ENCODE measurements around the gene PMM2.

The PMM2 gene

DNA sequence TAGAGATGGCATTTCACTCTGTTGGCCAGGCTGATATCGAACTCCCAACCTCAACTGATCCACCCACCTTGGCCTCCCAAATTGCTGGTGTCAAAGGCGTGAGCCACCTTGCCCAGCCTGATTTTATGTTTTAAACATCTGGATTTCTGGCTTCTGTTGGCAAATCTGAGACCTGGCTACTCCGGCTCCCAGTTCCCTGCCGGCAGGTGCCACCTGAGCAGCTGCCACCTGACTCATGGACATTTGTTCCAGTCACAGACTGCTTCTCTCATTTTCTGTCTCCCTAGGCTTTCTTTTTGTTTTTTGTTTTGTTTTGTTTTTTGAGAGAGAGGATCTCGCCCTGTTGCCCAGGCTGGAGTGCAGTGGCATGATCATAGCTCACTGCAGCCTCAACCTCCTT lies 9.6 kb downstream of the PMM2 start:
- no peak for DNase-seq (ENCODE audit: extremely low read depth, low read depth)
- TF ChIP-seq, protein P1, sequence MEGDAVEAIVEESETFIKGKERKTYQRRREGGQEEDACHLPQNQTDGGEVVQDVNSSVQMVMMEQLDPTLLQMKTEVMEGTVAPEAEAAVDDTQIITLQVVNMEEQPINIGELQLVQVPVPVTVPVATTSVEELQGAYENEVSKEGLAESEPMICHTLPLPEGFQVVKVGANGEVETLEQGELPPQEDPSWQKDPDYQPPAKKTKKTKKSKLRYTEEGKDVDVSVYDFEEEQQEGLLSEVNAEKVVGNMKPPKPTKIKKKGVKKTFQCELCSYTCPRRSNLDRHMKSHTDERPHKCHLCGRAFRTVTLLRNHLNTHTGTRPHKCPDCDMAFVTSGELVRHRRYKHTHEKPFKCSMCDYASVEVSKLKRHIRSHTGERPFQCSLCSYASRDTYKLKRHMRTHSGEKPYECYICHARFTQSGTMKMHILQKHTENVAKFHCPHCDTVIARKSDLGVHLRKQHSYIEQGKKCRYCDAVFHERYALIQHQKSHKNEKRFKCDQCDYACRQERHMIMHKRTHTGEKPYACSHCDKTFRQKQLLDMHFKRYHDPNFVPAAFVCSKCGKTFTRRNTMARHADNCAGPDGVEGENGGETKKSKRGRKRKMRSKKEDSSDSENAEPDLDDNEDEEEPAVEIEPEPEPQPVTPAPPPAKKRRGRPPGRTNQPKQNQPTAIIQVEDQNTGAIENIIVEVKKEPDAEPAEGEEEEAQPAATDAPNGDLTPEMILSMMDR (IDR thresholded peaks at IDR 0.05; ENCODE audit: low read depth, low read length), result no peak

DNA sequence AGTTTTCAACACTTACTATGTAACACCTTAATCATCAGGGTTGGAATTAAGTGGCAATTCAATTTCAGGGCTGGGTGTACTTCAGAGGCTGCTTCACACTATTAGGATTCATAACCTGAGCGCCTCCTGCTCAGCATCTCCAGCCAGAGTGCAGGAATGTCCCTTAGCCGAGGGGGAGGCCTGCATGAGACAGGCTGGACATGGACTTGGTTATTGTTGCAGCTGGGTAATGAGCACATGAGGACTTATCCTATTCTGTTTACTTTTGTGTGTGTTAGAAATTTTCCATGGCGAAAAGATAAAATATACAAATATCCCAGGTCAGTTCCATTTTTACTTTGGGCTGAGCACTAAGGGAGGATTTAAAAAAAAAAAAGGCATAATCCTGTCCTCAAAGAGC lies 10.4 kb downstream of the PMM2 start:
- TF ChIP-seq, protein P1 (IDR thresholded peaks at IDR 0.05; ENCODE audit: low read depth, low read length), result no peak
- DNase-seq (ENCODE audit: extremely low read depth, low read depth), result no peak

DNA sequence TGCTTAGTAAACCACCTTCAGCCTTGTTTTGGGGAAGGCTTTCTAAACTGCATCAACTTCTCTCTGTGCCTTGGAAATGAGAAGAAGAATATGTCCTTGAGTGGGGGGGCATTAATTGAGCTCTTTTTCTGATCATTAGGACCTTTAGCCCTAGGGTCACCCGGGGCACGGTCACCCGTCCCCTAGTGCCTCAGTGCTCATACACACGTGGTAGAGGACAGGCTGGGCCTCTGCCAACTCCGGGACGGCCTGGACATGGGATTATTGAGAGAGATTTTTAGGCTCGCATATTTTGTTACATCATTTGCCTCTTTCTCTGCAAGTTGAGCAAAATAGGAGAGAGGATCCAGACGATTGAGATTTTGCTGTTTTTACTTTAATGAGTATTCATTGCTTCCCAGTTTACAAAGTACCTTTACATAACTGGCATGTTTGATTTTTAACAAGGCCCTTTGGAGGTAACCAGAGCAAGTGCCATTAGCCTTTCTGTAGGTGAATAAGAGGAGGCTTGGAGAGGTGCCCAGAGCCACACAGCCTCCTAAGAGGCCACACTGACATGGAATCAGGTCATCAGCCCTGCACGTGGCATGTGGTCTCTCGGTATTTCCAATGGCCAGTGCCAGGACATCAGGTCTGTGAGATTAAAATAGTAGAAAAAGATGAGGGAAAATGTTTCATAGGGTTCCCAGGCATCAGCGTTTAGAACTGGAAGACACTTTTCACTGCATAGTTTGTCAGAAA lies 11.1 kb downstream of the PMM2 start:
- TF ChIP-seq, protein P1 (IDR thresholded peaks at IDR 0.05; ENCODE audit: low read depth, low read length), result no peak

DNA sequence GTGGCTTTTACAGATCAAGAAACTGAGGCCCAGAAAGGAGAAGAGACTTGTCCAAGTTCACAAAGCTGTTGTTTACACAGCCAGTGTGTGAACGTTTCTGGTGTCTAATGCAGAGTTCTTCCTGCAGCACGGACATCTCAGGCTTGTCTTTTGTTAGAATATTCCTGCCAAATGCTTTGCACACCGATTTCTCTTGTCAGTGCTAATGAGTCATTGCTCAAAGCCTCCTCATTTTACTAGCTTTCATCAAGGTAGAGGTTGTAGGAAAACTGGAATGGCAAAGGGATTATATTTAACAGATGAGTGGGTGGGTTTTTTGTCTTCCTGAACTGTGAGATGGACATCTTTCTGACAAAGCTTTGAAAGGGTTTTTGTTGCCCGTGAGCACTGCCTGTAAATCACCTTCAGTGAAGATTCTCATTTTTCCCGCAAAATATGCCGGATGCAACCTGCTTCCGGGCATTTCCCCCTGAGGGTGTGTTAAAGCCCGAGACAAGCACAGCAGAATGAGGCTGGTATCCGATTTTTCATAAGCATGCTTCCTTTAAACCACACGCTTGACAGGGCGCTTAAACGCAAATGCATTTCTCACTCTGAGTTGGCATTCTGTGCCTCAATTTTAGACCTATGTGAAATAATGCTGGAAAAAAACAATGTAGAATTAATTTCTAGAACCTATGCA lies 14.7 kb downstream of the PMM2 start:
- TF ChIP-seq, protein P1 (IDR thresholded peaks at IDR 0.05; ENCODE audit: low read depth, low read length), result no peak

More for the DNA sequence above, 11.1 kb downstream of the PMM2 start:
- no peak for DNase-seq (ENCODE audit: extremely low read depth, low read depth)

DNA sequence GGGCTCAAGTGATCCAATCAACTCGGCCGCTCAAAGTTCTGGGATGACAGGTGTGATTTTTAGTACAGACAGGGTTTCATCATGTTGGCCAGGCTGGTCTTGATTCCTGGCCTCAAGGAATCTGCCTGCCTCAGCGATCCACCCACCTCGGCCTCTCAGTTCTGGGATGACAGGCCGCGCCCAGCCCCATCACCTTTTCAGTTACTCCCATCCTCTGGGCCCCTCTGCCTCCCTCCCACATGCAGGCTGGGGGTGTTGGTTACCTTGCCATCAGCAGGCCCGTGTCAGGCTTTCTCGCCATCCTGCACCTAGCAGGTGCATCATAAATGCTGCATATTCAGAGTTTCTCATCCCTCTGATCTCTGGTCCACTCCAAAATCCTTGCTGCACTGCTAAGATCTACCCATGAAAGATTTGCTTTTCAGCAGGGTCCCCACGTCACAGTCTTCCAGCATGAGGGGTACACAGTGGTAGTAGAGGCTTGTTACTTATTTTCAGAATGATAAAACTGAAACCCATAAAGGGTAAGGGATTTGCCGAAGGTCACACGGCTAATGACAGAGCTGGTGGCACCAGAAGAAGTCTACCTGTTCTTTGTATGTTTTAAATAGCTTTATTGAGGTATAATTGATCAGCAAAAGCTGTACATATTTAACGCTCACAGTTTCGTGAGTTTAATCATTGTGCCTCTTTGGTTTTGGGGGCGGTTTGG lies 16.6 kb downstream of the PMM2 start:
- TF ChIP-seq, protein P1 (IDR thresholded peaks at IDR 0.05; ENCODE audit: low read depth, low read length), result no peak
- DNase-seq (ENCODE audit: extremely low read depth, low read depth), result no peak

More for the DNA sequence above, 14.7 kb downstream of the PMM2 start:
- DNase-seq (ENCODE audit: extremely low read depth, low read depth), result no peak

DNA sequence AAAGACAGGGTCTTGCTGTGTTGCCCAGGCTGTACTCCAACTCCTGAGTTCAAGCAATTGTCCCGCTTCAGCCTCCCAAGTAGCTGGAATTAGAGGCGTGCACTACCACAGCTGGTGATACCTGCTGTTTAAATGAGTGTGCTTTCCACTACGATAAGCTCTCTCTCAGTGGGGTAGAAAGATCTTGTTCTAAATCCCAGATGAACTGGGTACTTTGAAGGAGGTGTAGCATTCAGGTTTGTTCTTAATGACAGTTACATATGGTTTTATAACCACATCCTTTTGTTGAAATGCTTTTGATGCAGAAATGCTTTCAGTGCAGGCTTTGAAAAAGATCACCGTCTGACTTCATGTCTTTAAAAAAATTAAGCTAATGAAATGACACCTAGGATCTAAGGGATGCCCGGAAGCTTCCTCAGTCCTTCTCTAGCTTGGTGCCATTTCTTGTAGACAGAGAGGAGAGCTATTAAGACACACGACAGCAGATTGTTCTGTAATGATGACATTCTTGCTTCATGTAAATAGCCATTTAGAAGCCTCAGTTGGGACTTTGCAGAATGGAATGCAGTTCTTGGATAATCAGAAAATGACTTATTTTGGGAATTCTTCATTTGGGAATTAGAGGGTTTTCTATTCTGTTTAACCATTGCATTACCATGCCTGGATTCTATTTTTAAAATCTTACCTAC lies 19.5 kb downstream of the PMM2 start:
- DNase-seq (ENCODE audit: extremely low read depth, low read depth), result no peak
- TF ChIP-seq, protein P1 (IDR thresholded peaks at IDR 0.05; ENCODE audit: low read depth, low read length), result no peak
